Gastrocnemius medialis (tissue), 4 donors: ENCODE measurements around the gene SNPH.

Source experiments
- POLR2A ChIP-seq, 2 donors: fragments of 450-650 bp; IDR thresholded peaks; one replicate each; pipeline ENCODE4 v1.6.1; 2017; ENCODE audit warnings: antibody characterized with exemption in 2 of 2, mild to moderate bottlenecking in 2 of 2, moderate library complexity in 2 of 2
- TF ChIP-seq, protein P1 (sequence below), 5 experiments: fragments of 450-650 bp in 3 of 5; fragments of 200-600 bp in 2 of 5; sonication (generic) in 2 of 5; IDR thresholded peaks in 4 of 5; conservative IDR thresholded peaks in 1 of 5; 1 replicate in 4 of 5; 2 replicates in 1 of 5; pipeline ENCODE4 v1.5.1; 2016 to 2019; ENCODE audit warnings: antibody characterized with exemption in 5 of 5, mild to moderate bottlenecking in 3 of 5, moderate library complexity in 3 of 5

DNA sequence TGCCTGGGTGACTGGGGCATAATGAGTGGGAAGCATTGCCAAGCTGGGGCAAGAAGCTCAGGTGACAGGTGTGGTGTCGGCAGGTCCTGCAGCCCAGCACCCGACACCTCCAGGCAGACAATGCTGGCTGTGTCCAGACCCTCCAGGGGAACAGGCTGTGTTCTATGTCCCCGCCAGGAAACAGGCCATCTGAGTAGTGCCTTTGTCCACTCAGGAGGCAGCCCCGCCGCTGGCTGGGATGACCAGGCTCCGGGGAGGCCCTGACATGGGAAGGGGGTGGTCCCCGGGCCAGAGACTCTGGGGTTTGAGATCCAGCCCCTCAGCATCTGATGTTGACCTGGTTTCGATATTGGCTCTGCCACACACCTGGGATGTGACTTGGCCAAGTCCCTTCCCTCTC is 28.4 kb downstream of the SNPH start:
- TF ChIP-seq, protein P1, sequence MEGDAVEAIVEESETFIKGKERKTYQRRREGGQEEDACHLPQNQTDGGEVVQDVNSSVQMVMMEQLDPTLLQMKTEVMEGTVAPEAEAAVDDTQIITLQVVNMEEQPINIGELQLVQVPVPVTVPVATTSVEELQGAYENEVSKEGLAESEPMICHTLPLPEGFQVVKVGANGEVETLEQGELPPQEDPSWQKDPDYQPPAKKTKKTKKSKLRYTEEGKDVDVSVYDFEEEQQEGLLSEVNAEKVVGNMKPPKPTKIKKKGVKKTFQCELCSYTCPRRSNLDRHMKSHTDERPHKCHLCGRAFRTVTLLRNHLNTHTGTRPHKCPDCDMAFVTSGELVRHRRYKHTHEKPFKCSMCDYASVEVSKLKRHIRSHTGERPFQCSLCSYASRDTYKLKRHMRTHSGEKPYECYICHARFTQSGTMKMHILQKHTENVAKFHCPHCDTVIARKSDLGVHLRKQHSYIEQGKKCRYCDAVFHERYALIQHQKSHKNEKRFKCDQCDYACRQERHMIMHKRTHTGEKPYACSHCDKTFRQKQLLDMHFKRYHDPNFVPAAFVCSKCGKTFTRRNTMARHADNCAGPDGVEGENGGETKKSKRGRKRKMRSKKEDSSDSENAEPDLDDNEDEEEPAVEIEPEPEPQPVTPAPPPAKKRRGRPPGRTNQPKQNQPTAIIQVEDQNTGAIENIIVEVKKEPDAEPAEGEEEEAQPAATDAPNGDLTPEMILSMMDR (IDR thresholded peaks at IDR 0.05 in 4 of 5, conservative IDR thresholded peaks at IDR 0.05 in 1 of 5), result no peak
- TF ChIP-seq POLR2A (IDR thresholded peaks at IDR 0.05), result no peak
